Caki2 (cell line): ENCODE measurements around the gene KRT28. TPM values are rescaled to one million over a fixed set of nuclear protein-coding genes. Genes with fewer than 3 reads are reported as not detected.
"Not testable (repeated sequence)": the region's sequence is repeated elsewhere in the genome, so short reads cannot be mapped to it uniquely, and the experiment has no call there.

Experiments
- DNase-seq: peaks from one replicate; pipeline ENCODE4 v3.0.0-alpha.2; 2015; ENCODE audit warnings: low read depth
- in situ Hi-C: cut with HindIII; loops from 2 replicates; pipeline ENCODE4 v1.10.0; 2016; ENCODE audit warnings: low sequenced_read_pairs, low pct_unique_long_range_greater_than_20kb, mixed read lengths
- total RNA-seq: library from RNA; depleted of rRNA; stranded (reverse); fragments of >200 nt; shearing (Covaris generic); gene quantifications from 2 replicates; pipeline ENCODE4 v1.2.3, GENCODE V29; 2014; ENCODE audit warnings: low replicate concordance

The KRT28 gene
- total RNA-seq, 1 experiment from 2014 or later: not detected

DNA sequence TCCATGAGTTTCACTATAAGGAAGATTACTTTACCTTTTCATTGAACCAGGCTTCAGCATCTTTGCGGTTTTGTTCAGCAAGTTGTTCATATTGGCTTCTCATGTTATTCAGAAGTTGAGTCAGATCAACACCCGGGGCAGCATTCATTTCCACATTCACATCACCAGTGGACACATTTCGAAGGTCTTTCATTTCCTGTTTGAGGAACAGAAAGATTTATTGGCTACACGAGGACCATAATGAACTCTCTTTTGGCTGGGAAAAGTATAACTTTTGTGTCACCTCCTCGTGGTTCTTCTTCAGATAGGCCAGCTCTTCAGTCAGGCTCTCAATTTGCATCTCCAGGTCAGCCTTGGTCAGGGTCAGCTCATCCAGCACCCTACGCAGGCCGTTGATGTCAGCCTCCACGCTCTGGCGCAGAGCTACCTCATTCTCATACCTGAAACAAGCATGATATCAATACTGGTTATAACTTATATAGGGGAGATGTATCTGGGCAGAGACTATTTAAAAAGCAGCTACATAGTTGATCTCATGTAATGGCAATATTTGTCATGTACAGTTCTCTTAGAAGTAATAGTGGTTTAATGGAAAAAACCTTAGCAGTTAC lies 20.6 kb upstream of the KRT28 start:
- in situ Hi-C loops: no loop called here

DNA sequence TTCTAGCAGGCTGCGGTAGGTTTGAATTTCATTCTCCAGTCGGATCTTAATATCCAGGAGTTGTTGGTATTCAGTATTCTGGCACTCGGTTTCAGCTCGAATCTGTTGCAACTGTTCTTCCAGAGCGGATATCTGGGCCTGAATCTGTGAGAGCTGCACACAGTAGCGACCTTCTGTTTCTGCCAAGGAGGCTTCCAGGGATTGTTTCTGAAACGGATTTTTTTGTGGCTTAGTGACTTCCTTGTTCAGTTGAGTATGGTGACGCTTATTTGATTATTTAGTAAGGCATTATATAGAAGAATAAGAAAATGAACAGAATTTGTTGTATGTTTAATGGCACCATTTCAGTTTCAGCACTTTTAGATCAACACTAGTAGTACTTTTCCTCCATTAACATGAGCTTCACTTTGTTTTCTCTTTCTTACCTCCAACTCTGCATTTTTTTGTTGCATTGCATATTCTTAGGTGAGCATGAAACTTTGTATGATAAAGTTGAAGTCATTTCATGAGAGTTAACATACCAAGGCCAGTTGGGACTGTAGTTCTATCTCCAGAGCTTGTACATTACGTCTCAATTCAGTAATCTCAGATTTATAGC lies 19.9 kb upstream of the KRT28 start:
- DNase-seq: peak; percentile 12
- in situ Hi-C loops: no loop called here

More for the DNA sequence above, 20.6 kb upstream of the KRT28 start:
- no peak for DNase-seq

DNA sequence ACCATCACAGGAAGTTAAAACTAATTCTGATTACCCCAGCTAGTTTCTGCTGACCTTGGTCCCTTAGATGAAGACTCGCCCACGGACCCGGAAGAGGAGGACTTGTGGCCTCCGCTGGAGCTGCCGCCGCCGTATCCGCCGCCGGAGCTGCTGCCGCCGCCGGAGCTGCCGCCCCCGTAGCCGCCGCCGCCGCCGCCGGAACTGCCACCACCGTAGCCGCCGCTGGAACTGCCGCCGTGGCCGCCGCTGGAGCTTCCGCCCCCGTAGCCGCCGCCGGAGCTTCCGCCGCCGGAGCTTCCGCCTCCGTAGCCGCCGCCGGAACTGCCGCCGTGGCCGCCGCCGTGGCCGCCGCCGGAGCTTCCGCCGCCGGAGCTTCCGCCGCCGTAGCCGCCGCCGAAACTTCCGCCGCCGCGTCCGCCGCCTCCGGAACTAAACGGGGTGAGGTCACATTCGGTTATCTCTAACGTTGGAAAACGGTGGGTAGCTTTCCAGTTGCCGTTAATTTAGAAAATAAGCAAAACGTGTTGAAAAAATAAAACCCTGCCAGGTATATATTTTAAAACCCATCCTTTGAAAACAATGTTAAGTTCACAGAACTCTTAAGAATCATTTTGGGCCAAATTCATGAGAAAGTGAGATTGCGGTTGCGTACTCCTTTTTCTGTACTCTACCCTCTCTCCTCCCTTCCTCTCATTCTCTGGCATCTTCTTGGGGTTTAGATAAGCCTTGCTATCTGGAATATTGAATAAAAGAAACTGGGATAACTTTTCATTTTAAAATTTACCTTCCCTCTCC lies 19.2 kb upstream of the KRT28 start:
- peak; percentile 85 for DNase-seq
- in situ Hi-C loops: no loop called here

DNA sequence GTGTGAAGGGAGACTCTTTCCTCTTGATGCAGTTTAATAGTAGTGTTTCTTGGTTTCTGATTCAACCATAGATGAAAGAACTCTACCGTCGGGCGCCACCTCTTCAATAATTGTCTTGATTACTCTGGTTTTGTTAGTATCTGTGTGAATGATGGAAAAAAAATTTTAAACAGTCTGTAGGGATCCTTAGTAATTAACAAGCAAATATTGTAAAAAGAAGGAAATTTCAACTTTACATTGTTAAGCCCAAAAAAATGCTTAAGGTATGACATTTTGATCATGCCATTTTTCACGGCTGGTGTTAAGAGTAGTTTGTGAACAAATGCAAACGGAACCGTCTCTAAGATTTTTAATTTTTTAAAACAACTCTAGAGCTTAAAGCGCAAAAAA lies 18.6 kb upstream of the KRT28 start:
- in situ Hi-C loops: no loop called here
- no peak for DNase-seq

DNA sequence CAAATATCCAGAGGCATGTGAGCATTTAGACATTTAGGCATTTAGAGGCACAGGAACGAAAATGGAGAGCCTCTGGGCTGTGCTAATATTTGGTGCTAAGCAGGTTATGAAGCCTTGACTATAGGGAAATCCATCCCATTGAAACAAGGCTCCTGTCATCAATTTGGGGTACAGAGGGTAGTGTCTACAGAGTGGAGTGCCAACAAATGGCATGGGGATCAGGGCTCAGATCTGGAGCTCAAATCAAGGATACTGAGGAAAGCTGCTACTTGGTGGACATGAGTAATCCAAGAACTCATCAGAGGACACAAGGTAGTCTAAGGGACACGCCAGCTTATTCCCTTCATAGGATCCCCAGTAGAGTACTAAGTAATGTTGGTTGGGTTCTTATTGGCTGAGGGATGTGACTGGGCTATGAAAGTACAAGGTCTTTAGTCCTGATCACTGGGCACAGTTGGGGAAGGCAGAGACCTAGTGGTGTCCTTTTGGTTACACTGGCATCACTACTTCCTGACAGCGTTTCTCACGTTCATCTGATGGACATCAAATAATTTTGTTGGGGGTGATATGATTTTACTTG lies 17.4 kb upstream of the KRT28 start:
- in situ Hi-C loops: no loop called here

DNA sequence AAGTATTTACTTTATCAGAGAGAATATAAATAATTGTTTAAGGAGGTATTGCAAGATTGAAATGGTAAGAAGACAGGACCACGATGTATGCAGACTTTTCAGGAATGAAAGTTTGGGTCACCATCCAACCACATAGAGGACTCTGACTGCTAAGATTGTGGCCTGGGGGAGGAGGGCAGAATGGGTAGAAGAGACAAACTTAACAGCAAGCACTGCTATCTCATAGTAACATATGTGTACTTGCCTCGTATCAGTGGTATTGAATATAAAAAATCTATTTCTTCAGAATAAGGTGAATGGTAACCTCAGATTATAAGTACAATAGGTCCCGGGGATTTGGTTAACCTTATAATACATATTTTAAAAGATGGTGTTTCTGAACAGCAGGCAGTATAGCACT lies 16.8 kb upstream of the KRT28 start:
- DNase-seq: no peak
- in situ Hi-C loops: no loop called here

More for the DNA sequence above, 17.4 kb upstream of the KRT28 start:
- no peak for DNase-seq

DNA sequence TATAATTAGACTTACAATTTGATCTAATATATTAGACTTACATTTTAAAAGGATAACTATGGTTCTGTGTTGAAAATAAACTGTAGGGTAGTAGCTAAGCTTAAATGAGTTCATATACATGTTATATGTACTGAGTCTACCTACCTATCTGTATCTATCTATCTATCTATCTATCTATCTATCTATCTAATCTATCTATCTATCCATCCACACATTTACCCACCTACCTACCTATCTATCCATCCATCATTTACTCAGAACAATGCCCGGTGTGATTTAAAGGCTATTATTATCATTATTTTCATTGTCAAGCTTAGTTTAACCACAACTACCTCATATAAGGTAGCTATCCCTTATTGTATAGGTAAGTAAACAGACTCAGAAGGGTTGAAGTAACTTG lies 15.6 kb upstream of the KRT28 start:
- DNase-seq: no peak
- in situ Hi-C loops: no loop called here

DNA sequence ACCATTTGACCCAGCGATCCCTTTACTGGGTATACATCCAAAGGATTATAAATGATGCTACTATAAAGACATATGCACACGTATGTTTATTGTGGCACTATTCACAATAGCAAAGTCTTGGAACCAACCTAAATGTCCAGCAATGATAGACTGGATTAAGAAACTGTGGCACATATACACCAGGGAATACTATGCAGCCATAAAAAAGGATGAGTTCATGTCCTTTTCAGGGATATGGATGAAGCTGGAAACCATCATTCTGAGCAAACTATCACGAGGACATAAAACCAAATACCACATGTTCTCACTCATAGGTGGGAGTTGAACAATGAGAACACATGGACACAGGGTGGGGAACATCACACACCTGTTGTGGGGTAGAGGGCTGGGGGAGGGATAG lies 14.9 kb upstream of the KRT28 start:
- DNase-seq, in situ Hi-C loops: not testable (repeated sequence)

DNA sequence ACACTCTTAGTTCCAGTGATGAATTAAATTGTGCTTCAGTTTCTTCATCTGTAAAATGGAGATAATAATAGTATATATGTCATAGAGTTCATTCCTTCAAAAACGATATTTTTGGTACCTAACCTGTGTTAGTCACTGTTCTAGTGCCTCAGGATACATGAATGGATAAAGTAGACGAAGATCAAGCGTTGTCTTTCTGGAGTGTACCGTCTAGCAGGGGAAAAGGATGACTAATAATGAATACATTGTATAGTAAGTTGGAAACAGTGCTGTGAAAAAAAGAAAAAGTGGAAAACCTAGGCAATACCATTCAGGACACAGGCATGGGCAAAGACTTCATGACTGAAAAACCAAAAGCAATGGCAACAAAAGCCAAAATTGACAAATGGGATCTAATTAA lies 14.0 kb upstream of the KRT28 start:
- in situ Hi-C loops: no loop called here
- no peak for DNase-seq

DNA sequence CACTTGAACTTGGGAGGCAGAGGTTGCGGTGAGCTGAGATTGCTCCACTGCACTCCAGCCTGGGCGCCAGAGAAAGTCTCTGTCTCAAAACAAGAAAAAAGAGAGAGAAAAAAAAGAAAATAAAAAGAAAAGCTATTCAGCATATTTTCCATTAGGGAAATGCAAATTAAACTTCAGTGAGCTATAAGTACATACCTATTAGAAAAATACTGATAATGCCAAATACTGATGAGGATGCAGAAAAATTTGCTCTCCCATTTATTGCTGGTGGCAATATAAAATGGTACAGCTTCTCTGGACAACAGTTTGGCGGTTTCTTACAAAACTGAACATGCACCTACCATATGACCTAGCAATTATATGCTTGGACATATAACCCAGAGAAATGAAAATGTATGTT lies 12.9 kb upstream of the KRT28 start:
- in situ Hi-C loops: no loop called here
- DNase-seq: no peak

DNA sequence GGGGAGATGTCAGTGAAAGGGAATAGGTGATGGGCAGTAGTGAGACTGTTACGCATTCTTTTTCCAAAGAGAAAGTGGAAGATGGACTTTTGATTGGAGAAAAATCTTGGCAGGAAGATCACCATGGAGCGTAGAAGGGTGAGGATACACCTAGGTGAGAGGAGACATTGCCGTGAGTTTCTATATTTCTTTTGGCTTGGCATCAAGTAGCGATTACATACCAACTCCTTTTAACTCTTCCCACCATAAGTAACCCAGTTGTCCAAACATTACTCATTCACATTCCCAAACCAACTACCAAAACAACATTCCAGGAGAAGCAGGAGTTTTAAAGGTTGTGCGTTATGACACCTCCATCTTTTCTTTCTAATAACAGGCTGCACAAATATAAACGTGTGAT lies 10.7 kb upstream of the KRT28 start:
- in situ Hi-C loops: no loop called here

DNA sequence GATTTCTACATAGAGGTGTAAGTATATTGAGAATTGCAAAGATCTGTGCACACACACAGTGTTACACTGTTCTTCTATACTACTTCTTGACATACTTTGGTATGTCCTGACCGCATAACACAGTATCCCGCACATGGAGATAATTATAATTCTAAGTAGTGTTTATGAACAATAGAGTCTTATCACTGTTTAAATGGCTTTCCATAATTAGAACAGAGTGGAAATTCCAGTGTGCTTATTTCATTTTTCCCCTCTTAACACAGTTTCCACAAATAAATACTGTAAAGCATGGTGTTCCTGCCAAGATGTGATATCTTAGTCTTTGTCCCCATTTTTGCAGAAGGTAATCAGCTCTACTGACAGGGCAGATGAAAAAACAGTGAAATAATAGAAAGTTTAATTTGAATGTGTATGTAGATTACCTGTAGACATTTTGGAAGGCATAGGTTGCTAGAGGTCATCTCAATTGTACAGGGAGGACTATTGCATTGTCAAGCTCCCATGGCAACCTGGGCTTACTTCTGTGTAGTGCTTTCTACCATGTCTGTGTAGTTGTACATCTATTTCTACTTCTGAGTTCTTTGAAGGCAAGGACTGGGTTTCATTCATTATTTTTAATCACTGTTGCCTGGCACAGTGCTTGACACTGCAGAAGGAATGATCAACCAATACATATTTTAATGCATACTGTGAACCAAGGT lies 10.1 kb upstream of the KRT28 start:
- in situ Hi-C loops: no loop called here
- no peak for DNase-seq

More for the DNA sequence above, 10.7 kb upstream of the KRT28 start:
- peak; percentile 88 for DNase-seq

DNA sequence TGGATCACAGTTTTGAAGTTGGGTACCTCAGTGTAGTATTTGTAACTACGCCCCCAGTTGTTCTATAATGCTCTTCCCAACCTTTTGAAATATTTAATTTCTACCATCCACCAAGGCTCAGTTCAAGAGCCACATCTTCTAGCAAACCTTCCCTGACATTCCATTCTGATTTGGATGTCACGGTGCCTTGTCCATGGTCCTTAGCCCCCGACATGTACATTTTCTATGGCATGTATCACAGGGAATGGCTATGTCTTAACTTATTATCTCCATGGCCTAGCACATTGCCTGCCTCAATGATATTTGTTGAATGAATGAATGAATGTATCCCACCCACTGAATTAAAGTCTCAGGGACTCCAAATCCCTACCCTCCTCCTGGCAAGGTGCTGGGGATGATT lies 6.4 kb upstream of the KRT28 start:
- DNase-seq: no peak
- in situ Hi-C loops: no loop called here

DNA sequence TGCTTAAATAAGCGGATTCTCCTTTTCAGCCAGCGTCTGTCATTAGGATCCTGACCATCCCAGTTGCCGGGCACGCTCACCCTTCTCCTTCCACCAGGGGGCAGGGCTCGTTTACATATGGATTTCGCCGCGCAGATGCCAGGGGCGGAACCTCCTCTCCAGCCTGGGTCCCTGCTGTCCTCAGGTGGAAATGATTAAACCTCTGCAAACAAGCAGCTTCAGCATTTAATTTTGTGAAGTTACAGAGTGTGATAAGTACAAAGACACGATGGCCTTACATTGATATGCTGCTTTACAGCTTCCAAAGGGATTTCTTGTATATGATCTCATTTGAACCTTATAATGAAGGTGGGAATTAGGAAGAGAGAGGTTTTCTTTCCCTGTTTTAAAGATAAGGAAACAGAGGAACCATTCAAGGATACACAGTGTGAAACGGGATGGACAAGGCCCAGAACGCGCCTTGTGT lies 3.9 kb upstream of the KRT28 start:
- in situ Hi-C loops: no loop called here
- peak; percentile 76 for DNase-seq

DNA sequence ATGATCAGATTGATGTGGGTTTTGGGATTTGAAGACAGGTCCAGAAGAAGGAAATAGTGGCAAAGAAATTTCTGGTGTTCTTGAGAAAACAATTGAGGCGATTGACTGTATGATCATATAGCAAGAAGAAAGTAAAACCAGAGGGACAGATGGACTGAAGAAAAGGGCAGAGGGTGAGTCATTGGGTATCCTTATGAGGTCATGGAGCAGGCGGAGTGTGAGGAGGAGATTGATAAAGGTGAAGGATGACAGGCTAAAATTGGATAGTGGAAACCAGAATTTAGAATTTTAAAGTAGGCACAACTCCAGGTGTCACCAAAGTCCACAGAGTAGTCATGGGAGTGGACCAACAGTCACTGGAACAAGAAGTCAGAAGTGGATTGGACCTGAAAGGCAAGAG lies 1.4 kb upstream of the KRT28 start:
- no peak for DNase-seq

DNA sequence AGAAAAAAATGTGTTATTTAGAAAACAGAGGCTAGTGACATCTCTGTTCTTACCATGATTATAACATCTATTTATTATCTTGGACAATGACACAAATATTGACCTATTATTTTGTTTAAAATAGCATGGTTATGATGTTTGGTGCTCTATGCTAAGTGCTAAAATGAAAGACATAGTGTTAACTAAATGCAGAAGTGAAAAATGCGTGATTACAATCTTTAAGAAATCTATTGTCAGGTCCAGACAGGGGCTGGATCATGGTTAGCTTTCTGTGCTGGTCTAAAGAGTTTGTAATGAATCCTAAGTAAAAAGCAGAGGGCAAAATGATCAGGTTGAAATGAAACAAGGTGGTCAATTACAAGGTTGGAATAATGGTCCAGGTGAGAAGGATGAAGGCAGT lies 622 bp upstream of the KRT28 start:
- in situ Hi-C loops: no loop called here
- DNase-seq: no peak

More for the DNA sequence above, 1.4 kb upstream of the KRT28 start:
- in situ Hi-C loops: no loop called here

DNA sequence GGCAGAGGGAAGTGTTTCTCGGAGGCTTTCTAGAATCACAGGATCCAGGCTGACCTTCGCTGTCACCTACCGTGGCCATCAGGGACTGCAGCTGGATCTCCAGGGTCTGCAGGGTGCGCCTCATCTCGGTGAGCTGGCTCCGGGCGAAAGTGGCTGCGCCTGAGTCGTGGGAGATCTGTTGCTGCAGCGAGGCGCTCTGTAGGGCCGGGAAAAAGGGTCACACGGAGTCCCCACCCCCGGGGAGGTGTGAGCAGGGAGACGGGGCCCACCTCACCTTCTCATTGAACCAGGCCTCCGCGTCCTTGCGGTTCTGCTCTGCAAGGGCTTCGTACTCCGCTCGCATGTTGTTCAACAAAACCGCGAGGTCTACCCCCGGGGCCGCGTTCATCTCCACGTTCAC lies 2.9 kb downstream of the KRT28 start:
- in situ Hi-C loops: no loop called here
- DNase-seq: no peak

DNA sequence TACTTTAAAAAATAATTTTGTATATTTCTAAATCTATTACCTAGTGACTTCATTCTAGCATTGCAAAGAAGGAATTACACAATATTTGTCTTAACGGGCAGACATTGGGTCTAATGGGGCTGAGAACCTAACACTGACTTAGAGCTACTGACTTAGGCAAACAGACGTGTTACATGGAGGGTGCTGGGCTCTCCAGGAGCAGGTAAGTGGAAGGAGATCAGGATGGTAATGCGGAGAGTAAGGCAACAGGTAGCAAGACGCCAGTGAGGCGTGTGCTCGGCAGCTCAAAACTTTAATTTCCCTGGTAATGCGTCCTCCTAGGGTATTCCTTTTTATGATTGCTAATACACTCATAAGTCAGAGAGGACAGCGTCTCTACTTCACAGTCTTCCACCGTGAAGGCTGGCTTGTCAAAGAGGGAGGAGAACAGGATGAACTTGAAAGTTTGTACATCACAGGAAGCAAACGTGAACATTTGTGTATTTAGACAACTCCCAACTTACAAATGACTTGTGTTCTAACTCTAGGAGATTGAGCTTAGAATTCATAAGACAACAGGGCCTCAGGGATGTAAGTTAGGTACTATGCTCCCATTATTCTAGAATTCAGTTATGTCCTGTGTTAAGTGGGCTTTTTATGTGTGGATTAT lies 4.6 kb downstream of the KRT28 start:
- DNase-seq: no peak
- in situ Hi-C loops: no loop called here
